ENCODE data around the gene DLX3. TPM values are rescaled to one million over a fixed set of nuclear protein-coding genes. Genes with fewer than 3 reads are reported as not detected.

Gene DLX3
- total and polyA plus RNA-seq, 2 of the 8 experiments (the other 6 are each of a cell fraction or from before 2014, with no cell fraction given) = 0.15 to 0.20 TPM

DNA sequence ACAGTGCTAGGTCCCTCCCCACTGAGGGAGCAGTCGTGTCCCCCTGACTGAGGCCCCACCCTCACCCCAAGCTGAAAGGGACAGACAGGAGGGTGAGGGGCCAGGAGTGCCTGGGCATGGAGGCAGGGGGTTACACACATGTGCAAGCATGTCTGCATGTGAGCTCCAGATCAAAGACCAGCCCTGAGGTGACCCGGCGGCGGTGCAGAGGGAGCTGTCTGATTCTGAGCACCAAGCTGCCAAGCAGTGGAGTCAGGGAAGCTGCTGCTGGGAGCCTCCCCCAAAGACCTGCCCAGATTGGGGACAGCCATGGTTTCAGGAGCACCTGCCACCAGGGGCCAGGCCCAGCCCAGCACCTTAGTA lies 5.5 kb downstream of the DLX3 start (continued):
- TF ChIP-seq, protein P1, sequence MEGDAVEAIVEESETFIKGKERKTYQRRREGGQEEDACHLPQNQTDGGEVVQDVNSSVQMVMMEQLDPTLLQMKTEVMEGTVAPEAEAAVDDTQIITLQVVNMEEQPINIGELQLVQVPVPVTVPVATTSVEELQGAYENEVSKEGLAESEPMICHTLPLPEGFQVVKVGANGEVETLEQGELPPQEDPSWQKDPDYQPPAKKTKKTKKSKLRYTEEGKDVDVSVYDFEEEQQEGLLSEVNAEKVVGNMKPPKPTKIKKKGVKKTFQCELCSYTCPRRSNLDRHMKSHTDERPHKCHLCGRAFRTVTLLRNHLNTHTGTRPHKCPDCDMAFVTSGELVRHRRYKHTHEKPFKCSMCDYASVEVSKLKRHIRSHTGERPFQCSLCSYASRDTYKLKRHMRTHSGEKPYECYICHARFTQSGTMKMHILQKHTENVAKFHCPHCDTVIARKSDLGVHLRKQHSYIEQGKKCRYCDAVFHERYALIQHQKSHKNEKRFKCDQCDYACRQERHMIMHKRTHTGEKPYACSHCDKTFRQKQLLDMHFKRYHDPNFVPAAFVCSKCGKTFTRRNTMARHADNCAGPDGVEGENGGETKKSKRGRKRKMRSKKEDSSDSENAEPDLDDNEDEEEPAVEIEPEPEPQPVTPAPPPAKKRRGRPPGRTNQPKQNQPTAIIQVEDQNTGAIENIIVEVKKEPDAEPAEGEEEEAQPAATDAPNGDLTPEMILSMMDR (IDR thresholded peaks at IDR 0.05; ENCODE audit: control extremely low read depth in 1 of 3, insufficient read depth in 1 of 3, low read depth in 1 of 3, low read length in 3 of 3) = no peak
- TF ChIP-seq YY1 (IDR thresholded peaks at IDR 0.05; ENCODE audit: low read depth, low read length) (no peak), BACH1 (IDR thresholded peaks at IDR 0.05; ENCODE audit: low read length) (no peak), SP2 (IDR thresholded peaks at IDR 0.05; ENCODE audit: low read length) (no peak), EGR1 (IDR thresholded peaks at IDR 0.05; ENCODE audit: borderline replicate concordance, low read depth, low read length) (no peak), NANOG (IDR thresholded peaks at IDR 0.05; ENCODE audit: insufficient read depth, low read depth, low read length, poor library complexity, severe bottlenecking) (no peak)
- TF ChIP-seq, protein P2, sequence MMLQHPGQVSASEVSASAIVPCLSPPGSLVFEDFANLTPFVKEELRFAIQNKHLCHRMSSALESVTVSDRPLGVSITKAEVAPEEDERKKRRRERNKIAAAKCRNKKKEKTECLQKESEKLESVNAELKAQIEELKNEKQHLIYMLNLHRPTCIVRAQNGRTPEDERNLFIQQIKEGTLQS (IDR thresholded peaks at IDR 0.05; ENCODE audit: insufficient read depth, low read depth, low read length) = no peak
- TF ChIP-seq, protein P3, sequence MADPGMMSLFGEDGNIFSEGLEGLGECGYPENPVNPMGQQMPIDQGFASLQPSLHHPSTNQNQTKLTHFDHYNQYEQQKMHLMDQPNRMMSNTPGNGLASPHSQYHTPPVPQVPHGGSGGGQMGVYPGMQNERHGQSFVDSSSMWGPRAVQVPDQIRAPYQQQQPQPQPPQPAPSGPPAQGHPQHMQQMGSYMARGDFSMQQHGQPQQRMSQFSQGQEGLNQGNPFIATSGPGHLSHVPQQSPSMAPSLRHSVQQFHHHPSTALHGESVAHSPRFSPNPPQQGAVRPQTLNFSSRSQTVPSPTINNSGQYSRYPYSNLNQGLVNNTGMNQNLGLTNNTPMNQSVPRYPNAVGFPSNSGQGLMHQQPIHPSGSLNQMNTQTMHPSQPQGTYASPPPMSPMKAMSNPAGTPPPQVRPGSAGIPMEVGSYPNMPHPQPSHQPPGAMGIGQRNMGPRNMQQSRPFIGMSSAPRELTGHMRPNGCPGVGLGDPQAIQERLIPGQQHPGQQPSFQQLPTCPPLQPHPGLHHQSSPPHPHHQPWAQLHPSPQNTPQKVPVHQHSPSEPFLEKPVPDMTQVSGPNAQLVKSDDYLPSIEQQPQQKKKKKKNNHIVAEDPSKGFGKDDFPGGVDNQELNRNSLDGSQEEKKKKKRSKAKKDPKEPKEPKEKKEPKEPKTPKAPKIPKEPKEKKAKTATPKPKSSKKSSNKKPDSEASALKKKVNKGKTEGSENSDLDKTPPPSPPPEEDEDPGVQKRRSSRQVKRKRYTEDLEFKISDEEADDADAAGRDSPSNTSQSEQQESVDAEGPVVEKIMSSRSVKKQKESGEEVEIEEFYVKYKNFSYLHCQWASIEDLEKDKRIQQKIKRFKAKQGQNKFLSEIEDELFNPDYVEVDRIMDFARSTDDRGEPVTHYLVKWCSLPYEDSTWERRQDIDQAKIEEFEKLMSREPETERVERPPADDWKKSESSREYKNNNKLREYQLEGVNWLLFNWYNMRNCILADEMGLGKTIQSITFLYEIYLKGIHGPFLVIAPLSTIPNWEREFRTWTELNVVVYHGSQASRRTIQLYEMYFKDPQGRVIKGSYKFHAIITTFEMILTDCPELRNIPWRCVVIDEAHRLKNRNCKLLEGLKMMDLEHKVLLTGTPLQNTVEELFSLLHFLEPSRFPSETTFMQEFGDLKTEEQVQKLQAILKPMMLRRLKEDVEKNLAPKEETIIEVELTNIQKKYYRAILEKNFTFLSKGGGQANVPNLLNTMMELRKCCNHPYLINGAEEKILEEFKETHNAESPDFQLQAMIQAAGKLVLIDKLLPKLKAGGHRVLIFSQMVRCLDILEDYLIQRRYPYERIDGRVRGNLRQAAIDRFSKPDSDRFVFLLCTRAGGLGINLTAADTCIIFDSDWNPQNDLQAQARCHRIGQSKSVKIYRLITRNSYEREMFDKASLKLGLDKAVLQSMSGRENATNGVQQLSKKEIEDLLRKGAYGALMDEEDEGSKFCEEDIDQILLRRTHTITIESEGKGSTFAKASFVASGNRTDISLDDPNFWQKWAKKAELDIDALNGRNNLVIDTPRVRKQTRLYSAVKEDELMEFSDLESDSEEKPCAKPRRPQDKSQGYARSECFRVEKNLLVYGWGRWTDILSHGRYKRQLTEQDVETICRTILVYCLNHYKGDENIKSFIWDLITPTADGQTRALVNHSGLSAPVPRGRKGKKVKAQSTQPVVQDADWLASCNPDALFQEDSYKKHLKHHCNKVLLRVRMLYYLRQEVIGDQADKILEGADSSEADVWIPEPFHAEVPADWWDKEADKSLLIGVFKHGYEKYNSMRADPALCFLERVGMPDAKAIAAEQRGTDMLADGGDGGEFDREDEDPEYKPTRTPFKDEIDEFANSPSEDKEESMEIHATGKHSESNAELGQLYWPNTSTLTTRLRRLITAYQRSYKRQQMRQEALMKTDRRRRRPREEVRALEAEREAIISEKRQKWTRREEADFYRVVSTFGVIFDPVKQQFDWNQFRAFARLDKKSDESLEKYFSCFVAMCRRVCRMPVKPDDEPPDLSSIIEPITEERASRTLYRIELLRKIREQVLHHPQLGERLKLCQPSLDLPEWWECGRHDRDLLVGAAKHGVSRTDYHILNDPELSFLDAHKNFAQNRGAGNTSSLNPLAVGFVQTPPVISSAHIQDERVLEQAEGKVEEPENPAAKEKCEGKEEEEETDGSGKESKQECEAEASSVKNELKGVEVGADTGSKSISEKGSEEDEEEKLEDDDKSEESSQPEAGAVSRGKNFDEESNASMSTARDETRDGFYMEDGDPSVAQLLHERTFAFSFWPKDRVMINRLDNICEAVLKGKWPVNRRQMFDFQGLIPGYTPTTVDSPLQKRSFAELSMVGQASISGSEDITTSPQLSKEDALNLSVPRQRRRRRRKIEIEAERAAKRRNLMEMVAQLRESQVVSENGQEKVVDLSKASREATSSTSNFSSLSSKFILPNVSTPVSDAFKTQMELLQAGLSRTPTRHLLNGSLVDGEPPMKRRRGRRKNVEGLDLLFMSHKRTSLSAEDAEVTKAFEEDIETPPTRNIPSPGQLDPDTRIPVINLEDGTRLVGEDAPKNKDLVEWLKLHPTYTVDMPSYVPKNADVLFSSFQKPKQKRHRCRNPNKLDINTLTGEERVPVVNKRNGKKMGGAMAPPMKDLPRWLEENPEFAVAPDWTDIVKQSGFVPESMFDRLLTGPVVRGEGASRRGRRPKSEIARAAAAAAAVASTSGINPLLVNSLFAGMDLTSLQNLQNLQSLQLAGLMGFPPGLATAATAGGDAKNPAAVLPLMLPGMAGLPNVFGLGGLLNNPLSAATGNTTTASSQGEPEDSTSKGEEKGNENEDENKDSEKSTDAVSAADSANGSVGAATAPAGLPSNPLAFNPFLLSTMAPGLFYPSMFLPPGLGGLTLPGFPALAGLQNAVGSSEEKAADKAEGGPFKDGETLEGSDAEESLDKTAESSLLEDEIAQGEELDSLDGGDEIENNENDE (IDR thresholded peaks at IDR 0.05; ENCODE audit: insufficient replicate concordance, low read length) = no peak
